Tibial nerve (tissue), 4 donors: Measurements from ENCODE around the gene PTOV1.

ENCODE experiments used
- CTCF ChIP-seq, 5 experiments: fragments of 200-600 bp in 3 of 5; fragments of 450-650 bp in 2 of 5; sonication (generic) in 3 of 5; IDR thresholded peaks; one replicate each; pipeline ENCODE4 v1.5.1; 2016 to 2019; ENCODE audit warnings: antibody characterized with exemption in 5 of 5, mild to moderate bottlenecking in 3 of 5, moderate library complexity in 2 of 5
- EP300 ChIP-seq, 2 donors: sonication (generic); formaldehyde crosslinking; IDR thresholded peaks; one replicate each; pipeline ENCODE4 v1.6.1; 2017; ENCODE audit warnings: antibody characterized with exemption in 2 of 2, mild to moderate bottlenecking in 1 of 2
- POLR2A ChIP-seq, 2 donors: fragments of 450-650 bp; IDR thresholded peaks; one replicate each; pipeline ENCODE4 v1.6.1; 2017; ENCODE audit warnings: antibody characterized with exemption in 2 of 2, mild to moderate bottlenecking in 2 of 2, moderate library complexity in 2 of 2

- TF ChIP-seq CTCF (IDR thresholded peaks at IDR 0.05) (no peak), EP300 (IDR thresholded peaks at IDR 0.05) (no peak), POLR2A (IDR thresholded peaks at IDR 0.05) (no peak)
These were observed 36.9 kb upstream of the PTOV1 start for GRCh38 chr19:49814010-49814409.
